ENCODE results near the gene RNASE13.

Gene RNASE13

GRCh38 chr14:21071225-21072030 lies 36.8 kb upstream of the RNASE13 start (continued):
- TF ChIP-seq ZBTB26 (tag by site-specific recombination; optimal IDR thresholded peaks at IDR 0.05) (peak; percentile 80), ZNF843 (tag by site-specific recombination; IDR thresholded peaks at IDR 0.05) (0 out of 2 replicates have a peak, but pooled peaks have one; percentile 14), ZBTB48 (tag by site-specific recombination; IDR thresholded peaks at IDR 0.05) (peak; percentile 97), ZNF155 (tag by site-specific recombination; IDR thresholded peaks at IDR 0.05) (no peak), ZNF362 (tag by site-specific recombination; IDR thresholded peaks at IDR 0.05) (no peak), ZNF768 (tag by site-specific recombination; IDR thresholded peaks at IDR 0.05) (no peak), ZNF341 (tag by site-specific recombination; IDR thresholded peaks at IDR 0.05; ENCODE audit: low read depth) (peak; percentile 25; the same call in 1 of the 2 replicates), PATZ1 (tag by site-specific recombination; IDR thresholded peaks at IDR 0.05) (peak; percentile 85), ZNF654 (tag by site-specific recombination; IDR thresholded peaks at IDR 0.05; ENCODE audit: low read depth) (no peak), TRIM28 (IDR thresholded peaks at IDR 0.05; ENCODE audit: borderline replicate concordance, low read length) (no peak), REPIN1 (tag by site-specific recombination; IDR thresholded peaks at IDR 0.05; ENCODE audit: low read depth) (no peak), ZNF133 (tag by site-specific recombination; IDR thresholded peaks at IDR 0.05) (no peak), ZNF76 (tag by site-specific recombination; IDR thresholded peaks at IDR 0.05; ENCODE audit: borderline replicate concordance, low read depth) (peak; percentile 44; the same call in 1 of the 2 replicates), ZNF560 (tag by site-specific recombination; IDR thresholded peaks at IDR 0.05; ENCODE audit: borderline replicate concordance) (no peak), ZNF549 (tag by site-specific recombination; IDR thresholded peaks at IDR 0.05) (no peak), ZNF121 (tag by site-specific recombination; IDR thresholded peaks at IDR 0.05) (no peak), TCF7L2 (IDR thresholded peaks at IDR 0.05; ENCODE audit: borderline replicate concordance, low read depth, low read length) (no peak), ZNF366 (tag by site-specific recombination; conservative IDR thresholded peaks at IDR 0.05) (peak; percentile 48; the same call in 1 of the 2 replicates), ZFHX2 (tag by site-specific recombination; conservative IDR thresholded peaks at IDR 0.05) (peak; percentile 95), KLF9 (tag by site-specific recombination; IDR thresholded peaks at IDR 0.05; ENCODE audit: low read depth) (peak; percentile 33; the same call in 1 of the 2 replicates), ZNF561 (tag by site-specific recombination; IDR thresholded peaks at IDR 0.05; ENCODE audit: borderline replicate concordance) (0 out of 2 replicates have a peak, but pooled peaks have one; percentile 53), ZNF398 (tag by site-specific recombination; IDR thresholded peaks at IDR 0.05) (peak; percentile 90), ZNF473 (tag by site-specific recombination; IDR thresholded peaks at IDR 0.05) (no peak), ZNF148 (tag by site-specific recombination; IDR thresholded peaks at IDR 0.05; ENCODE audit: borderline replicate concordance) (no peak)
- TF ChIP-seq, protein P1, sequence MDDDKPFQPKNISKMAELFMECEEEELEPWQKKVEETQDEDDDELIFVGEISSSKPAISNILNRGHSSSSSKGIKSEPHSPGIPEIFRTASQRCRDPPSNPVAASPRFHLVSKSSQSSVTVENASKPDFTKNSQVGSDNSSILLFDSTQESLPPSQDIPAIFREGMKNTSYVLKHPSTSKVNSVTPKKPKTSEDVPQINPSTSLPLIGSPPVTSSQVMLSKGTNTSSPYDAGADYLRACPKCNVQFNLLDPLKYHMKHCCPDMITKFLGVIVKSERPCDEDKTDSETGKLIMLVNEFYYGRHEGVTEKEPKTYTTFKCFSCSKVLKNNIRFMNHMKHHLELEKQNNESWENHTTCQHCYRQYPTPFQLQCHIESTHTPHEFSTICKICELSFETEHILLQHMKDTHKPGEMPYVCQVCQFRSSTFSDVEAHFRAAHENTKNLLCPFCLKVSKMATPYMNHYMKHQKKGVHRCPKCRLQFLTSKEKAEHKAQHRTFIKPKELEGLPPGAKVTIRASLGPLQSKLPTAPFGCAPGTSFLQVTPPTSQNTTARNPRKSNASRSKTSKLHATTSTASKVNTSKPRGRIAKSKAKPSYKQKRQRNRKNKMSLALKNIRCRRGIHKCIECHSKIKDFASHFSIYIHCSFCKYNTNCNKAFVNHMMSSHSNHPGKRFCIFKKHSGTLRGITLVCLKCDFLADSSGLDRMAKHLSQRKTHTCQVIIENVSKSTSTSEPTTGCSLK (tag by site-specific recombination; IDR thresholded peaks at IDR 0.05), result no peak
- TF ChIP-seq, protein P2, sequence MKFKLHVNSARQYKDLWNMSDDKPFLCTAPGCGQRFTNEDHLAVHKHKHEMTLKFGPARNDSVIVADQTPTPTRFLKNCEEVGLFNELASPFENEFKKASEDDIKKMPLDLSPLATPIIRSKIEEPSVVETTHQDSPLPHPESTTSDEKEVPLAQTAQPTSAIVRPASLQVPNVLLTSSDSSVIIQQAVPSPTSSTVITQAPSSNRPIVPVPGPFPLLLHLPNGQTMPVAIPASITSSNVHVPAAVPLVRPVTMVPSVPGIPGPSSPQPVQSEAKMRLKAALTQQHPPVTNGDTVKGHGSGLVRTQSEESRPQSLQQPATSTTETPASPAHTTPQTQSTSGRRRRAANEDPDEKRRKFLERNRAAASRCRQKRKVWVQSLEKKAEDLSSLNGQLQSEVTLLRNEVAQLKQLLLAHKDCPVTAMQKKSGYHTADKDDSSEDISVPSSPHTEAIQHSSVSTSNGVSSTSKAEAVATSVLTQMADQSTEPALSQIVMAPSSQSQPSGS (tag by site-specific recombination; IDR thresholded peaks at IDR 0.05; ENCODE audit: low read depth), result no peak

Data from HEK293 (cell line).